GM12874 (cell line): Measurements from ENCODE around the gene VPREB1.

Experiments used
- TF ChIP-seq, protein P1 (sequence below): IDR thresholded peaks from 2 replicates; pipeline ENCODE4 v1.5.1; 2011; ENCODE audit warnings: low read depth, mild to moderate bottlenecking, control low read depth, low read length, moderate library complexity; ENCODE audit not compliant: insufficient read depth

VPREB1 gene

DNA sequence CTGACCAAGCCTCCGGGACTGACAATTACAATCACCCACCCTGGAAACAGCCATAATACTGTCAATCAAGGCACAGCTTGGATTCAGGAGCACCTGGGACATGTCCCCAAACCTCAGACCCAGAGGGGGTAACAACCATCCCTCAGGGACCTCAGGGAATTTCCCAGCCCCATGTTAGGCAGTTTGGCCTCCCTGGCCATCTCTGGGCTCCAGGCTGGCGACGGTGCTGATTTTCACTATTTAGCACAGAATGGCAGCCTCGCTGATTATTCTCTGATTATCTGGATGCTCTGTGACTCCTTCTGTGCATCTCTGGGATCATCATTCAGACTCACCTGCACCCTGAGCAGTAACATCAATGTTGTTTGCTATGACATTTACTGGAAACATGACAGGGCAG lies 45.8 kb upstream of the VPREB1 start:
- TF ChIP-seq, protein P1, sequence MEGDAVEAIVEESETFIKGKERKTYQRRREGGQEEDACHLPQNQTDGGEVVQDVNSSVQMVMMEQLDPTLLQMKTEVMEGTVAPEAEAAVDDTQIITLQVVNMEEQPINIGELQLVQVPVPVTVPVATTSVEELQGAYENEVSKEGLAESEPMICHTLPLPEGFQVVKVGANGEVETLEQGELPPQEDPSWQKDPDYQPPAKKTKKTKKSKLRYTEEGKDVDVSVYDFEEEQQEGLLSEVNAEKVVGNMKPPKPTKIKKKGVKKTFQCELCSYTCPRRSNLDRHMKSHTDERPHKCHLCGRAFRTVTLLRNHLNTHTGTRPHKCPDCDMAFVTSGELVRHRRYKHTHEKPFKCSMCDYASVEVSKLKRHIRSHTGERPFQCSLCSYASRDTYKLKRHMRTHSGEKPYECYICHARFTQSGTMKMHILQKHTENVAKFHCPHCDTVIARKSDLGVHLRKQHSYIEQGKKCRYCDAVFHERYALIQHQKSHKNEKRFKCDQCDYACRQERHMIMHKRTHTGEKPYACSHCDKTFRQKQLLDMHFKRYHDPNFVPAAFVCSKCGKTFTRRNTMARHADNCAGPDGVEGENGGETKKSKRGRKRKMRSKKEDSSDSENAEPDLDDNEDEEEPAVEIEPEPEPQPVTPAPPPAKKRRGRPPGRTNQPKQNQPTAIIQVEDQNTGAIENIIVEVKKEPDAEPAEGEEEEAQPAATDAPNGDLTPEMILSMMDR, result no peak

DNA sequence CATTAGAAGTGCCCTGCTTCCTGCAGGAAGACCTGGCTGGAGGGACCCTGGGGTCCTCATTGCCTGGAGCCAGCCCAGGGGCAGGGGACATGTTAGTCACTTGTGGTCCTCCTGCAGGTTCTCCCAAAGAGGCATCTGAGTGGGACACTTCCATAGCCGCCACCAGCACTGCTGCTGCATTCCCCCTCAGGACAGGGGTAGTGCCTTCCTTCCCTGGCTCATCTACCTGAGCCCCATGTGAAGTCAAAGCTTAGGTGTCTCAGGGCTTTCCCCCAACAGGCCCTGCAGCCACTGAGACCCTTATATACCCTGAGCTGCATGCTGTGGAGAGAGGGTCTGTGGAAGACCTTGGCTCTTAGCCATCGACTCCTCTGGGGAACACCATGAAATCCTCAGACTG lies 45.0 kb upstream of the VPREB1 start:
- TF ChIP-seq, protein P1, result no peak

DNA sequence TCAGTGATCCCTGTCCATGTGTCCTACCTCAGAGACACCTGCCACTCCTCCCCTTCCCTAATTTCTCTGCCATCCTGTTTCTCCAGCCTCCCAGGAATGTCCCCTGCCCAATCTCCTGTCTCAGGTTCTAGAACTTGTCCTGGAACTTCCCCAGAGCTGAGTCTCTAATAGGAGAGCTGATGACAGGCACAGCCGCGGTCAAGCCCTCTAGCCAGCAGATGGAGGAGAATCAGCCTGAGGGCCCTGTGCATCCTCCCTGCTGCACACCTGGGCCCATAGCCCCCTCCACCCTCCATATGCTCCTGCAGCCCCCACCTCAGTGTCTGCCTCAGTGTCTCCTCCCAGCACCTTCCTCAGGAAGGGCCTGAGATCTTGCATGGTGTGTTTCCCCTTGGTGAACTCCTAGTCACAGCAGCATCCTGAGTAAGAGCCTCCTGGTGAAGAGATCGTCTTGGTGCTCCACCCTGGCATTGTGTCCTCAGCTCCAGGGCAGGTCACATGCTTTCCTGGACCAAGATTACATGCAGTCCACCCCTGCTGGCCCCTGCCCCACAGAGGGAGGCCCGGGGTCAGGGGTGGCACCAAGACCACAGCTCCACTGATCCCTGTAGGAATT lies 43.9 kb upstream of the VPREB1 start:
- TF ChIP-seq, protein P1, result no peak

DNA sequence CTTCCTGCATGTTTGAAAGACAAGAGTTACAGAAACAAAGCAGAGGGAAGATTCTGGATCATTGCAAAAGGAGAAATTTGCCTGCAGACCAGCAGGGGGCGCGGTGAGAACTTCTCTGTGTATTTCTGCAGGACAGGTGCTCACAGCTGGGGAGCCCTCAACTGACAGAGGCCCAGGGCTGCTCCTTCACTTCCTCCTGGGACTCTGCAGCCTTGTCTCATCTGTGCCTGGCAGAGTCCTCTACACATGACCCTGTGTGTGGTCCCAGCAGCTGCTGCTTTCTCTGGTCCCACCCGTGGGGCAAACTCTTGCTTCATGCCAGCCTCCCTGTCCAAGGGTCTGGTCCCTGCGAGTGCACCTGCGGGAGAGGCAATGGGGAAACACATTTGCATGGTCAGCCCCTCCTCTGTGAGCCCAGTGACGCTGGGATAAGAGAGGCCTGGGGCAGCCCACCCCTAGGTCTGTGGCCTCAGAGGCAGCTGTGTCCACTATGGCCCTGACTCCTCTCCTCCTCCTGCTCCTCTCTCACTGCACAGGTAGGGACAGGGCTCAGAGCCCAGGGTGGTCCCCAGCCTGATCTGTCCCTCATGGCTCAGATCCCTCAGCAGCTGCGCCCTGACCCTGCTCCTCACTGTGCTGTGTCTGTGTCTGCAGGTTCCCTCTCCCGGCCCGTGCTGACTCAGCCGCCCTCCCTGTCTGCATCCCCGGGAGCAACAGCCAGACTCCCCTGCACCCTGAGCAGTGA lies 43.2 kb upstream of the VPREB1 start:
- TF ChIP-seq, protein P1, result peak; percentile 83

DNA sequence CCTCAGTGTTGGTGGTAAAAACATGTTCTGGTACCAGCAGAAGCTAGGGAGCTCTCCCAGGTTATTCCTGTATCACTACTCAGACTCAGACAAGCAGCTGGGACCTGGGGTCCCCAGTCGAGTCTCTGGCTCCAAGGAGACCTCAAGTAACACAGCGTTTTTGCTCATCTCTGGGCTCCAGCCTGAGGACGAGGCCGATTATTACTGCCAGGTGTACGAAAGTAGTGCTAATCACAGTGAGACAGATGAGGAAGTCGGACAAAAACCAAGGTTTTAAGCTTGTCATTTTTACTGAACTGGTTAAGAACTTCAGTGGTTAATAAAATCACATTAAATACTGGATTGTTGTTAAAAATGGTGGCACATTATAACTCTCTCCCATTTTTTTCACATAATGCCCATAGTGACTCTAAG lies 42.6 kb upstream of the VPREB1 start:
- TF ChIP-seq, protein P1, result no peak

DNA sequence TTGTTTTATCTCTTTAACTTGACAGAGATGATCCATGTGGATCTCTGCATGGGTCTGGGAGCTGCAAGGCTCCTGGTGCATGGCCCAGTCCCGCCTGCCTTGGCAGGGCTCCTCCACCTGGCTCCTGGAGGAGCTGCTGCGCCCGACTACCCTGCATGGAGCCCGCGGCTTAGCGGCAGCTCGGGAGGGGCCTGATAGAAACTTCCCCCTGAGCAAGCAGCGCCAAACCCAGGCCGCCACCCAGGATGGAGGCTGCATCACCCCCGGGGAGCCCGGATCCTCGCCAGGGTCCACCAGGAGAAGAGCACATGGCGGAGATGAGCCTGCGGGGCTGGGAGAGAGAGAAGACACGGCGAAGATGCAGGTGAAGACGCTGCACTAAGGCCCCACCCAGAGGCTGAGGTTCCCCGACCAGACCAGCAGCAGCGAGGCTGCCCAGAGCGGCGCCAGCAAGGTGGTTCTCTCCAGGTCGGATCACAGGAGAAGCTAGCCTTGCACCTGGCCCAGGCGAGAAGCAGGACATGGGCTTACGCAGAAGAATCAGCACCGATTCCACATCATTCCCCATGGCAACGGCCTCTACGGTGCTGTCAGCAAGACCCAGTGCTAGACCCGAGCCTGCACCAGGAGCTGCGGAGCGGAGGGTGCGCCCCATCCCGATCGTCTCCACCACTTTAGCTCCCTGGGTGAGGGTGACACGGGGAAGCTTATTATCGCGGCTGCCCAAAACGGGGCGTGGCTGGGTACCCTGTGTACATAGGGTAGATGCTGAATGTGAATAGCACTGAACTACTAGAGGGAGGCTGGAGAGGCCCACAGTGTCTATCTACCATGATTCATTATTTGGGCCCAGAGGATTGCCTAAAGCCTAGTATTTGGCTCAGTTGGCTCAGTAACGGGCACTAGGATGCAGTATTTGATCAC lies 41.3 kb upstream of the VPREB1 start:
- TF ChIP-seq, protein P1, result no peak
